Liver (tissue), 9 donors: ENCODE results near the gene SEMA7A. TPM values are rescaled to one million over a fixed set of nuclear protein-coding genes. Genes with fewer than 3 reads are reported as not detected.
A peak's percentile ranks its signal among the peaks of the same experiment; 100 is the strongest.

ENCODE experiments used
- DNase-seq: peaks from one replicate; pipeline ENCODE4 v3.0.0-alpha.2; 2017; ENCODE audit warnings: low spot score
- H3K27ac ChIP-seq, 2 donors: one replicate each; pipeline ENCODE4 v1.7.0; 2013; ENCODE audit warnings: inconsistent platforms in 2 of 2, low read length in 2 of 2, control low read depth in 1 of 2, low read depth in 1 of 2, mild to moderate bottlenecking in 1 of 2
- H3K27me3 ChIP-seq, 4 donors: one replicate each; pipeline versions ENCODE4 v1.6.1 to v1.7.0; 2013; ENCODE audit warnings: low read length in 3 of 4, inconsistent platforms in 1 of 4, mild to moderate bottlenecking in 1 of 4, moderate library complexity in 1 of 4; ENCODE audit not compliant: control insufficient read depth in 4 of 4, insufficient read depth in 4 of 4
- H3K36me3 ChIP-seq, 4 donors: one replicate each; pipeline versions ENCODE4 v1.6.1 to v1.7.0; 2013; ENCODE audit warnings: low read length in 3 of 4, mild to moderate bottlenecking in 3 of 4, low read depth in 1 of 4, moderate library complexity in 1 of 4; ENCODE audit not compliant: control insufficient read depth in 4 of 4, insufficient read depth in 3 of 4
- H3K4me1 ChIP-seq, 4 donors: one replicate each; pipeline versions ENCODE4 v1.6.1 to v1.7.0; 2013; ENCODE audit warnings: low read length in 3 of 4, mild to moderate bottlenecking in 3 of 4, moderate library complexity in 1 of 4; ENCODE audit not compliant: control insufficient read depth in 4 of 4, insufficient read depth in 4 of 4
- H3K4me3 ChIP-seq, 3 donors: one replicate each; pipeline versions ENCODE4 v1.6.1 to v1.7.0; 2013; ENCODE audit warnings: low read length in 3 of 3, control low read depth in 1 of 3, low read depth in 1 of 3, mild to moderate bottlenecking in 1 of 3
- H3K9ac ChIP-seq, 2 donors: one replicate each; pipeline ENCODE4 v1.7.0; 2013; ENCODE audit warnings: low read length in 2 of 2, mild to moderate bottlenecking in 2 of 2, moderate library complexity in 2 of 2, control low read depth in 1 of 2, low read depth in 1 of 2
- H3K9me3 ChIP-seq, 4 donors: one replicate each; pipeline versions ENCODE4 v1.6.1 to v1.7.0; 2013; ENCODE audit warnings: low read length in 3 of 4; ENCODE audit not compliant: control insufficient read depth in 4 of 4
- EGR1 ChIP-seq, 2 donors: IDR thresholded peaks; 2 replicates each; pipeline ENCODE4 v1.6.1; 2016 to 2018; ENCODE audit warnings: antibody characterized with exemption in 2 of 2, low read depth in 2 of 2
- FOXA1 ChIP-seq: IDR thresholded peaks from 2 replicates; pipeline ENCODE4 v1.6.1; 2016; ENCODE audit warnings: antibody characterized with exemption
- FOXA2 ChIP-seq: IDR thresholded peaks from 2 replicates; pipeline ENCODE4 v1.6.1; 2016; ENCODE audit warnings: antibody characterized with exemption
- GABPA ChIP-seq, 2 donors: IDR thresholded peaks in 1 of 2; conservative IDR thresholded peaks in 1 of 2; 2 replicates each; pipeline ENCODE4 v1.6.1; 2016; ENCODE audit warnings: antibody characterized with exemption in 2 of 2, mild to moderate bottlenecking in 1 of 2, moderate library complexity in 1 of 2
- HNF4G ChIP-seq: IDR thresholded peaks from 2 replicates; pipeline ENCODE4 v1.6.1; 2016; ENCODE audit warnings: antibody characterized with exemption
- JUND ChIP-seq, 2 donors: IDR thresholded peaks; 2 replicates each; pipeline ENCODE4 v1.6.1; 2016; ENCODE audit warnings: antibody characterized with exemption in 2 of 2
- NR2F2 ChIP-seq: IDR thresholded peaks from 2 replicates; pipeline ENCODE4 v1.6.1; 2016; ENCODE audit warnings: antibody characterized with exemption
- RAD21 ChIP-seq, 2 donors: IDR thresholded peaks; 2 replicates each; pipeline ENCODE4 v1.6.1; 2016; ENCODE audit warnings: antibody characterized with exemption in 2 of 2, mild to moderate bottlenecking in 2 of 2
- RXRA ChIP-seq, 2 donors: IDR thresholded peaks; 2 replicates each; pipeline ENCODE4 v1.6.1; 2017 to 2018; ENCODE audit warnings: antibody characterized with exemption in 2 of 2, mild to moderate bottlenecking in 1 of 2
- SP1 ChIP-seq: IDR thresholded peaks from 2 replicates; pipeline ENCODE4 v1.6.1; 2018; ENCODE audit warnings: antibody characterized with exemption, mild to moderate bottlenecking
- TAF1 ChIP-seq: conservative IDR thresholded peaks from 2 replicates; pipeline ENCODE4 v1.6.1; 2016; ENCODE audit warnings: antibody characterized with exemption, mild to moderate bottlenecking
- YY1 ChIP-seq: IDR thresholded peaks from 2 replicates; pipeline ENCODE4 v1.6.1; 2016; ENCODE audit warnings: antibody characterized with exemption, mild to moderate bottlenecking
- WGBS: extraction: QIAGEN DNeasy Blood & Tissue Kit; methylation state at CpG from one replicate; pipeline ENCODE4 v1.1.7; 2013; 5-methylcytosine and 5-hydroxymethylcytosine counted together
- polyA plus RNA-seq, 2 donors: library from polyadenylated mRNA; stranded (reverse) in 1 of 2; unstranded in 1 of 2; fragments of 200-250 nt in 1 of 2; fragments of >200 nt in 1 of 2; fragmentation: Nextera tagmentation in 1 of 2; extraction: Ambion mirVana in 1 of 2; gene quantifications; one replicate each; pipeline versions ENCODE4 v1.2.1 to v1.2.3, GENCODE V29; 2013 to 2015
- total RNA-seq, 2 donors: library from RNA; depleted of rRNA; stranded (reverse); fragments of >200 nt; gene quantifications; one replicate each; pipeline ENCODE4 v1.2.3, GENCODE V29; 2014
- TF ChIP-seq, protein P1 (sequence below): IDR thresholded peaks from 2 replicates; pipeline ENCODE4 v1.6.1; 2016; ENCODE audit warnings: antibody characterized with exemption, mild to moderate bottlenecking
- TF ChIP-seq, protein P2 (sequence below): IDR thresholded peaks from 2 replicates; pipeline ENCODE4 v1.6.1; 2016; ENCODE audit warnings: antibody characterized with exemption
- TF ChIP-seq, protein P3 (sequence below): fragments of 150-350 bp; IDR thresholded peaks from 2 replicates; pipeline ENCODE4 v1.5.1; 2017; ENCODE audit warnings: improper control_type of control experiment, low read depth, low read length; ENCODE audit not compliant: missing input control
- TF ChIP-seq, protein P4 (sequence below): IDR thresholded peaks from 2 replicates; pipeline ENCODE4 v1.6.1; 2016; ENCODE audit warnings: antibody characterized with exemption
- TF ChIP-seq, protein P5 (sequence below): IDR thresholded peaks from 2 replicates; pipeline ENCODE4 v1.6.1; 2016; ENCODE audit warnings: antibody characterized with exemption
- donor health status: healthy.
- donor health status: healthy.
- donor health status: healthy.
- donor health status: healthy.
- donor health status: healthy.

The SEMA7A gene
- total and polyA plus RNA-seq, 4 donors, result 0.14 to 18.1 (median 1.4) TPM

DNA sequence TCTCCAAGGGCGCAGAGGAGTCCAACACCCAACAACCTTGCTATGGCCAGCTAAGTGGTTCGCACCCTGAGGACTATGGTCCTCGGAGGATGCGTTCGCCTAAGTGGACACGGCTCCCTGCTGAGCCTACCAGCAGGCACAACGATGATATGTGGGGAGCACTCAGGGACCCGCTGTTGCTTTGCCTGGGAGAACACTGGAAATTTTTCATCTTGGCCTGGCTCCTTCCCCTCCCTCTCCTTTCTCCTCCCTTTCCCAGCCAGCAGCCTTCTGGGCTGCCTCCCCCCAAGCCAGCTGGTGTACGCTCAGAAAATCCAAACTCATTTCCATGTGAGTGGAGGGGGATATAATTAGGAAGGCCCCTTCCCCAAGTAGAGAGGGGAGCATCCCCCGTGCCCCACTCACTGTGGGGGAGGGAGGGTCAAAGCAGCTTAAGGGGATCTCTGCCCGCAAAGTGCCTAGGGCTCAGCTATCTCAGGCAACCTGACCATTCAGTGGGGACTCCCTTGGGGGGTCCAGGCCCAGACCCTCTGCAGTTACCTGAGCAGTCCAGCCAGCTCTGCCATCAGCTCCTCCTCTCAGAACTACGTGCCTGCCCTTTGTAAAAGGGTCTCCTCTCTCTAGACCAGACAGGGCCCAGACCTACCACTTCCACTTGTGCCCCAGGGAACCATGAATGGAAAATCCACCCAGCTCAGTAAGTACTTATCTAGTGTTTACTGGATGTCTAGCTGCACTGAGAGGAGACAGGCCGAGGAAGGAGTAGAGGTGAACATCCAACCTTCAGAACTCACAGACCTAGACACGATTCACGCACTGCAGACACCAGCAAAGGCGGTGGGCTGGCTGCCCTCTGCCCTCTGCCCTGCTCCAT lies 742 bp upstream of the SEMA7A start:
- Histone ChIP-seq H3K9ac (no peak overlapping the region), H3K27me3 (no peaks in the 10 kb centered on the region), H3K4me1 (peaks cover 2 to 15% (median 4%) of the 10 kb centered on the region in 4 donors), H3K4me3 (peak overlapping the region in 1 of 3 donors; percentile 66), H3K36me3 (no peaks in the 10 kb centered on the region), H3K9me3 (no peaks in the 10 kb centered on the region), H3K27ac (peak overlapping the region in 1 of 2 donors; percentile 57)
- no peak for DNase-seq
- WGBS, result 81% methylated on average over 16 of the region's 16 CpGs
- TF ChIP-seq, protein P1, sequence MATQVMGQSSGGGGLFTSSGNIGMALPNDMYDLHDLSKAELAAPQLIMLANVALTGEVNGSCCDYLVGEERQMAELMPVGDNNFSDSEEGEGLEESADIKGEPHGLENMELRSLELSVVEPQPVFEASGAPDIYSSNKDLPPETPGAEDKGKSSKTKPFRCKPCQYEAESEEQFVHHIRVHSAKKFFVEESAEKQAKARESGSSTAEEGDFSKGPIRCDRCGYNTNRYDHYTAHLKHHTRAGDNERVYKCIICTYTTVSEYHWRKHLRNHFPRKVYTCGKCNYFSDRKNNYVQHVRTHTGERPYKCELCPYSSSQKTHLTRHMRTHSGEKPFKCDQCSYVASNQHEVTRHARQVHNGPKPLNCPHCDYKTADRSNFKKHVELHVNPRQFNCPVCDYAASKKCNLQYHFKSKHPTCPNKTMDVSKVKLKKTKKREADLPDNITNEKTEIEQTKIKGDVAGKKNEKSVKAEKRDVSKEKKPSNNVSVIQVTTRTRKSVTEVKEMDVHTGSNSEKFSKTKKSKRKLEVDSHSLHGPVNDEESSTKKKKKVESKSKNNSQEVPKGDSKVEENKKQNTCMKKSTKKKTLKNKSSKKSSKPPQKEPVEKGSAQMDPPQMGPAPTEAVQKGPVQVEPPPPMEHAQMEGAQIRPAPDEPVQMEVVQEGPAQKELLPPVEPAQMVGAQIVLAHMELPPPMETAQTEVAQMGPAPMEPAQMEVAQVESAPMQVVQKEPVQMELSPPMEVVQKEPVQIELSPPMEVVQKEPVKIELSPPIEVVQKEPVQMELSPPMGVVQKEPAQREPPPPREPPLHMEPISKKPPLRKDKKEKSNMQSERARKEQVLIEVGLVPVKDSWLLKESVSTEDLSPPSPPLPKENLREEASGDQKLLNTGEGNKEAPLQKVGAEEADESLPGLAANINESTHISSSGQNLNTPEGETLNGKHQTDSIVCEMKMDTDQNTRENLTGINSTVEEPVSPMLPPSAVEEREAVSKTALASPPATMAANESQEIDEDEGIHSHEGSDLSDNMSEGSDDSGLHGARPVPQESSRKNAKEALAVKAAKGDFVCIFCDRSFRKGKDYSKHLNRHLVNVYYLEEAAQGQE, result no peak
- TF ChIP-seq TAF1, result no peak
- TF ChIP-seq FOXA1, result no peak
- no peak for TF ChIP-seq RXRA (IDR thresholded peaks at IDR 0.05)
- TF ChIP-seq YY1, result no peak
- TF ChIP-seq GABPA (IDR thresholded peaks at IDR 0.05 in 1 of 2, conservative IDR thresholded peaks at IDR 0.05 in 1 of 2), result no peak
- no peak for TF ChIP-seq JUND (IDR thresholded peaks at IDR 0.05)
- no peak for TF ChIP-seq SP1
- no peak for TF ChIP-seq HNF4G
- TF ChIP-seq, protein P2, sequence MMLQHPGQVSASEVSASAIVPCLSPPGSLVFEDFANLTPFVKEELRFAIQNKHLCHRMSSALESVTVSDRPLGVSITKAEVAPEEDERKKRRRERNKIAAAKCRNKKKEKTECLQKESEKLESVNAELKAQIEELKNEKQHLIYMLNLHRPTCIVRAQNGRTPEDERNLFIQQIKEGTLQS, result no peak
- TF ChIP-seq EGR1 (IDR thresholded peaks at IDR 0.05; ENCODE audit: low read depth in 2 of 2), result no peak
- TF ChIP-seq FOXA2, result no peak
- TF ChIP-seq, protein P3, sequence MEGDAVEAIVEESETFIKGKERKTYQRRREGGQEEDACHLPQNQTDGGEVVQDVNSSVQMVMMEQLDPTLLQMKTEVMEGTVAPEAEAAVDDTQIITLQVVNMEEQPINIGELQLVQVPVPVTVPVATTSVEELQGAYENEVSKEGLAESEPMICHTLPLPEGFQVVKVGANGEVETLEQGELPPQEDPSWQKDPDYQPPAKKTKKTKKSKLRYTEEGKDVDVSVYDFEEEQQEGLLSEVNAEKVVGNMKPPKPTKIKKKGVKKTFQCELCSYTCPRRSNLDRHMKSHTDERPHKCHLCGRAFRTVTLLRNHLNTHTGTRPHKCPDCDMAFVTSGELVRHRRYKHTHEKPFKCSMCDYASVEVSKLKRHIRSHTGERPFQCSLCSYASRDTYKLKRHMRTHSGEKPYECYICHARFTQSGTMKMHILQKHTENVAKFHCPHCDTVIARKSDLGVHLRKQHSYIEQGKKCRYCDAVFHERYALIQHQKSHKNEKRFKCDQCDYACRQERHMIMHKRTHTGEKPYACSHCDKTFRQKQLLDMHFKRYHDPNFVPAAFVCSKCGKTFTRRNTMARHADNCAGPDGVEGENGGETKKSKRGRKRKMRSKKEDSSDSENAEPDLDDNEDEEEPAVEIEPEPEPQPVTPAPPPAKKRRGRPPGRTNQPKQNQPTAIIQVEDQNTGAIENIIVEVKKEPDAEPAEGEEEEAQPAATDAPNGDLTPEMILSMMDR, result no peak

DNA sequence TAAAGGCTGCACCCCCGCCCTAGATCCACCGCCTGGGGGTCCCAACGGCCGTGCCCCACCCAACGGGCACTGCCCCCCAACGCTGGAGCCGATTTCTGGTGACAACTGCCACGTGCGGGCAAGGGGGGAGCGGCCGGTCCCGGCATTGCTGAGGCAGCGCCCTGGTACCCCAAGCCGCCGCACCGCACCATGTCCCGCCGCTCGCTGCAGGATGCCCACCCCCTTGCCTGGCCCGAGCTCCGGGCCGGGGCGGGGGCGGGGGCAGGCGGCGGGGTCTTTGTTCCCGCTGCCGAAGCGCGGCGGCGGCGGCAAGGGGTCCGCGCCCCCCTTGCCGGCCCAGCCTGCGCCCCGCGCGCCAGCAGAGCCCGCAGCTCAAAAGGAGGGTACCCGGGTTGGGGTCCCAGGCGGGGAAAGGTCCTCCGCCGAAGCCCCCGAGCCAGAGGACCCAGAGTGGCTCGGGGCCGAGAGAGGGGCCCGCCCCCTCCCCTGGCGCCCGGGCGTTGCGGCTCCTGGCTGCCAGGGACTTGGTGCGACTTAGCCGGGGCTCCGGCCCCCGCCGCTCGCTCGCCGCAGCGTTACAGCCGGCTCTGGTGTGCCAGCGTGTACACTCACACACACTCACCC lies 678 bp downstream of the SEMA7A start:
- 2% methylated on average over 64 of the region's 64 CpGs for WGBS
- peaks cover 2 to 15% (median 4%) of the 10 kb centered on the region in 4 donors for H3K4me1 ChIP-seq
- H3K27ac ChIP-seq, result peak overlapping the region in 1 of 2 donors; percentile 16
- peak overlapping the region in 2 of 3 donors; percentile 66 to 76 for H3K4me3 ChIP-seq
- DNase-seq, result no peak
- no peaks in the 10 kb centered on the region for H3K36me3 ChIP-seq
- H3K27me3 ChIP-seq, result no peaks in the 10 kb centered on the region
- TF ChIP-seq RXRA (IDR thresholded peaks at IDR 0.05) (no peak), FOXA1 (no peak), JUND (IDR thresholded peaks at IDR 0.05) (no peak), YY1 (no peak), TAF1 (no peak), FOXA2 (no peak), SP1 (no peak), EGR1 (IDR thresholded peaks at IDR 0.05; ENCODE audit: low read depth in 2 of 2) (no peak), HNF4G (no peak), GABPA (IDR thresholded peaks at IDR 0.05 in 1 of 2, conservative IDR thresholded peaks at IDR 0.05 in 1 of 2) (no peak), RAD21 (IDR thresholded peaks at IDR 0.05) (no peak), NR2F2 (no peak)
- TF ChIP-seq, protein P4, sequence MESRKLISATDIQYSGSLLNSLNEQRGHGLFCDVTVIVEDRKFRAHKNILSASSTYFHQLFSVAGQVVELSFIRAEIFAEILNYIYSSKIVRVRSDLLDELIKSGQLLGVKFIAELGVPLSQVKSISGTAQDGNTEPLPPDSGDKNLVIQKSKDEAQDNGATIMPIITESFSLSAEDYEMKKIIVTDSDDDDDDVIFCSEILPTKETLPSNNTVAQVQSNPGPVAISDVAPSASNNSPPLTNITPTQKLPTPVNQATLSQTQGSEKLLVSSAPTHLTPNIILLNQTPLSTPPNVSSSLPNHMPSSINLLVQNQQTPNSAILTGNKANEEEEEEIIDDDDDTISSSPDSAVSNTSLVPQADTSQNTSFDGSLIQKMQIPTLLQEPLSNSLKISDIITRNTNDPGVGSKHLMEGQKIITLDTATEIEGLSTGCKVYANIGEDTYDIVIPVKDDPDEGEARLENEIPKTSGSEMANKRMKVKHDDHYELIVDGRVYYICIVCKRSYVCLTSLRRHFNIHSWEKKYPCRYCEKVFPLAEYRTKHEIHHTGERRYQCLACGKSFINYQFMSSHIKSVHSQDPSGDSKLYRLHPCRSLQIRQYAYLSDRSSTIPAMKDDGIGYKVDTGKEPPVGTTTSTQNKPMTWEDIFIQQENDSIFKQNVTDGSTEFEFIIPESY, result no peak
- TF ChIP-seq, protein P5, sequence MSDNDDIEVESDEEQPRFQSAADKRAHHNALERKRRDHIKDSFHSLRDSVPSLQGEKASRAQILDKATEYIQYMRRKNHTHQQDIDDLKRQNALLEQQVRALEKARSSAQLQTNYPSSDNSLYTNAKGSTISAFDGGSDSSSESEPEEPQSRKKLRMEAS, result no peak
- TF ChIP-seq, protein P2, result no peak
- TF ChIP-seq, protein P3, result no peak
- H3K9me3 ChIP-seq, result no peaks in the 10 kb centered on the region
- peak overlapping the region in 1 of 2 donors; percentile 31 for H3K9ac ChIP-seq
